Measurements from ENCODE around the gene FAM193B.
A peak's percentile ranks its signal among the peaks of the same experiment; 100 is the strongest.
"Not testable (repeated sequence)": the region's sequence is repeated elsewhere in the genome, so short reads cannot be mapped to it uniquely, and the experiment has no call there.

Gene FAM193B

DNA sequence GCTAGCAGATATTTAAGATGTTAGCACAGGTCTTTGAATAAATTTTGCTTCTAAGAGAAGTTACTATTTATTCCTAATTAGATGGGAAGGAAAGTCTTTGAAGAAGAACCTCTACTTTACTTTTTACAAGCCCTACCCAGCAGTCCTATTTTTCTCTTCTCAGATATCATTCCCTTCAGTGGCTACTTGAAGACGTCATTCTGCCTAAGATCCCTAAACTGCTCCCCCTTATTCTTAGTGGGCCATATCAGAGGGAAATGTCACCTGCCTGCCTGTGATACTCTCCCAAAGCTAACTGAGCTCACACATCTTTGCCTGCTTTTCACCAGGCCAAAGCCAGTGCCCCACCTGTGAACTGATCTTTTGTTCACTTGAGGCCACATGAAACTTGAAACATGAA lies 21.1 kb upstream of the FAM193B start:
- DNase-seq, result no peak

DNA sequence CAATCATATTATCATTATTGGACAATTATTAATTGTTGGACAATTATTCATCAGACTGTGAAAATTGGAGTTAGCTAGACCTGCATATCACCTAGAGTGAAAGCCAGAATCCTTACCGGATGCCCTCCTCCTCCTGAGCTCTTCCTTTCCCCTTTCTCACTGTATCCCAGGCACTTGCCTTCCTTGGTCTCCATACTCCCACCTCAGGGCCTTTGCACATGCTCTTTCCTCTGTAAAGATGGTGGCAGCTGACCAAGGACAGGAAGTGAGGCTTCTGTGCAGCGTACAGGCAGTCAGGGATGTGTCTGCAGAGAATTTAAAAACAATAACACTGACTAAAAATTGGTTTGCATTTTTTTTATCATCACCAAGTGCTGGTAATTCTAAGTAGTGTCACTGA lies 15.5 kb upstream of the FAM193B start:
- no peak for DNase-seq

DNA sequence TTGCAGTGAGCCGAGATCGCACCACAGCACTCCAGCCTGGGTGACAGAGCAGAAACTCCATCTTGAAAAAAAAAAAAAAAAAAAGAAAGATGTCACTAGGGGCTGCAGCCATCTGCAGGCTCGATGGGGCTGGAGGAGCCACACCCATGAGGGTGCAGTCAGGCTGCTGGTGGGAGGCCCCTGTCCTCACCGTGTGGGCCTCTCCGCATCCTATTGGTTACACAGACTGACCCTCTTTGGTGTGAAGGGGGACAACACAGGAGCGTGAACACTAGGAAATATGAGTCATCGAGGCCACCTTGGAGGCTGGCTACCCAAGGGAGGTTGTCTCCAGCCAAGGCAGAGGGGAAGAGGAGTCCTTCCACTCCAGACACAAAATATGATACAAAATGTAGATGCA lies 14.0 kb upstream of the FAM193B start:
- no peak for DNase-seq

DNA sequence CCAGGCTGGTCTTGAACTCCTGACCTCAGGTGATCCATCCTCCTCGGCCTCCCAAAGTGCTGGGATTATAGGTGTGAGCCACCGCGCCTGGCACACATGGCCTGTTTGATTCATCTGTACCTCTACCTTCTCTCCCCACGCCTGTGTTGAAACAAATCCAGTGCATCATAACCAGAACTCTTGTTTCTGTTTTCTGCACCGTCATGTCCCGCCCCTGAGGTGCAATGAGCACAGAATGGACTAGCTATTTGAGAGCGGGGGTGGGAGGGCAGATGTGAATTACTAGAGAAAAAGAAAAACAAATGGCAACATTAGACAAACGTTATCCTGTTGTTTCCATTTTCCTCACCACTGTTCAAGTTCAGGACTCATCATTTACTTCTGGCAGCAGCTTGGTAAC lies 10.7 kb upstream of the FAM193B start:
- no peak for DNase-seq

DNA sequence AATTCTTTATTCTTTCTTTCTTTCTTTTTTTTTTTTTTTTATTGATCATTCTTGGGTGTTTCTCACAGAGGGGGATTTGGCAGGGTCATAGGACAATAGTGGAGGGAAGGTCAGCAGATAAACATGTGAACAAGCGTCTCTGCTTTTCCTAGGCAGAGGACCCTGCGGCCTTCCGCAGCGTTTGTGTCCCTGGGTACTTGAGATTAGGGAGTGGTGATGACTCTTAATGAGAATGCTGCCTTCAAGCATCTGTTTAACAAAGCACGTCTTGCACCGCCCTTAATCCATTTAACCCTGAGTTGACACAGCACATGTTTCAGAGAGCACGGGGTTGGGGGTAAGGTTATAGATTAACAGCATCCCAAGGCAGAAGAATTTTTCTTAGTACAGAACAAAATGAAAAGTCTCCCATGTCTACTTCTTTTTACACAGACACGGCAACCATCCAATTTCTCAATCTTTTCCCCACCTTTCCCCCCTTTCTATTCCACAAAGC lies 5.1 kb upstream of the FAM193B start:
- not testable (repeated sequence) for DNase-seq

DNA sequence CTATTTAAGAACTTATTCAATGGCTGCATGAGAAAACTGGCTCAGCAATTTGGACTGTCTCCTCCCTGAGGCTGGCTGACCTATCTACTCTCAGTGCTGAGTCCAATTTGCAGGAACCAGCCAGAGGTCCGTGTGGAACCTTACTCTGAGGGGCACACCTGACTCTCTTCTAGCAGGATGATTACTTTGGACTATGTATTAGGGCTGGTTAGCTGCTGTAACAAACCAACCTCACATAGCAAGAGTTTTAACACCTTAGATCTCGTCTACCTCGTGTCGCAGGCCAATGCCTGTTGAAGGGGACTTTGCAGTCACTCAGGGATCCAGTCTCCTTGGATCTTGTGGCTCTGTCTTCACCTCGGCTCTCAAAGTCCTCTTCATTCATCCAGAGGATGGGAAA lies 3.4 kb upstream of the FAM193B start:
- no peak for DNase-seq

DNA sequence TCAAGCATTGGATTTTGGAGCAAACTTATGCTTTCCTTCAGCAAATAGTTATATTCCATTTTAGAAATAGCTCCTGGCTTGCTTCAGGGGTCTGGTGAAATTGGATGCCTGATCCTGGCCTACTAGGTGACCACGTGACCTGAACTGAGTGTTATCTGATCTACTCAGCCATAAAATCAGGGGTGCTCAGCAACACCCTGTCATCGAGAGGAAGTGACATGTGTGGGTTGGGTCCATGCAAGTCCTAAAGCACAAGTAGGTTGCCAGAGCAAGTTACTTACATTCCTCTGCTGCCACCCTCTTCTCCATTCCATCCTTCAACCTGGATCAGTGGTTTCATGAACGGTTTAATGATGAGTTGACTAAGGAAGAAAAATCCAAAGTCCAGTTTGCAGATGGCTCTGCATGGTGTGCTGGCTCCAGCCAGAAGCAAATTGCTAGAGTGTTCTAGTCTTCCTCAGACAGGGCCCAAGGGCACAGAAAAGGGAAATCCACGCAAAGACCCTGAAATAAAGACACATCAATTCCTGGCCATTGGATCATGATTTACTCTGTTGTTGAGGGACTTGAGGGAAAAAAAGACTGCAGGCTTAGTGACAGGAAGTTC lies 2.8 kb upstream of the FAM193B start:
- DNase-seq, result no peak

DNA sequence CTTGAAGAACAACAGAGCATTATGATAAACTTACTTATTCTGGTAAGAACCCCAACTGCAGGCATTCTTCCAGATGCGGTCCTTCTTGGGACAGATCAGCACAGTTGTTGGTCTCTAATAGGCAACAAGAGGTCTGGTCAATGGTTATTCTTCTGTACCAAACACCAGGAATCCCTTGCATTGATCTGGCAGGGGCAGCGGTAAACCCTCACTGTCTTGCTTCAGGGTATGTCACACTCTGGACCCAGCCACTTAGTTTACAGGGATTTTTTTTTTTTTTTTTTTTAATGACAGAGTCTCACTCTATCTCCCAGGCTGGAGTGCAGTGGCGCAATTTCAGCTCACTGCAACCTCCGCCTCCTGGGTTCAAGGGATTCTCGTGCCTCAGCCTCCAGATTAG lies 1.3 kb upstream of the FAM193B start:
- DNase-seq, result no peak

DNA sequence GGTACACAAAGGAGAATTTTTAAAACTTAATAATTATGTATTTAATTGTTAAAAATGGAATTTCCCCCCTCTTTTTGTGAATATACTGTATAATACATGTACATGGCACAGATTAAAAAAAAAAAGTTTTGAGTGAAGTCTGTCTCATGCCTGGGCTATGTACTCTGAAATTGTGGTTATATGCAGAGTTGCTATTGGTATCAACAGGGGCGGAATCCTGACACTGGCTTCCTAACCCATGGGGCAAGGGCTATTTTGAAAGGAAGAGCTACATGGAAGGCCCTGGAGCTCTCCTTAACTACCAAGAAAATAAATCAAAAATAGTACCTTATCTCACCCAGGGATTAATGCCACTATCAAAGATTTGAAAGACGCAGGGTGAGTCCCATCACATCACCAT lies 865 bp upstream of the FAM193B start:
- no peak for DNase-seq

DNA sequence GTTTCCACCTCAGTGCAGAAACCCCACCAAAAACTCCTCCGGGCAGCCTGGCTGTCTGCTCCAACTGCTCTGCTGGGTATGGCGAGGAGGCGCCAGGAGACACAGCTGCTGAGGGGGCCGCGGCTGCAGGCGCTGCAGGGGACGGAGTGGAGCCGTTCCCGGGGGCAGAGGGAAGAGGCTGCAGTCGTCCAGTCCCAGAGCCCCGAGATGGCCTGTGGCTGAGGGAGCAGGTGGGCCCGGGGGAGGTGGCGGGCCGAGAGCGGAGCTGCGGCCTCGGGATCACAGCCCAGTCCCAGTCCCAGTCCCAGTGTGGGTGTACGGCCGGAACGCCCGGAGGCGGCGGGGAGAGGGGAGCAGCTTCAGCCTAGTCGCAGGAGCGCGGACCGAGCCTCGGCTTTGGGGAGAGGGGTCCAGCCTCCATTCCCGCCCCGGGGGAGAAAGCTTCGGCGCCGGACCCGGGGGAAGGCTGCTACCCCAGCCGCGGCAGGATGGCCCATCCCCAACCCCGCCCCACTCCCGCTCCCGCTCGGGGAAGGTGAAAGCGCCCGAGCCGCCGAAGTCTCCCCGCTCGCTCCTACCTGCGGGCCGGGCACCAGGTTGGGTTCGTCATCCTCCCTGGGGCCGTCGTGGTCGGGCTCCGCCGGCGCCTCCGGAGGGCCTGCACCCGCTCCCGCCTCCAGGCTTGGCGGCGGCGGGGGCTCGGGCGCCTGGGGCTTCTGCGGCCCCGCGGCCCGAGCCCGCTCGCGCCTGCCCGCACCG lies 513 bp downstream of the FAM193B start:
- peak; percentile 63 for DNase-seq

DNA sequence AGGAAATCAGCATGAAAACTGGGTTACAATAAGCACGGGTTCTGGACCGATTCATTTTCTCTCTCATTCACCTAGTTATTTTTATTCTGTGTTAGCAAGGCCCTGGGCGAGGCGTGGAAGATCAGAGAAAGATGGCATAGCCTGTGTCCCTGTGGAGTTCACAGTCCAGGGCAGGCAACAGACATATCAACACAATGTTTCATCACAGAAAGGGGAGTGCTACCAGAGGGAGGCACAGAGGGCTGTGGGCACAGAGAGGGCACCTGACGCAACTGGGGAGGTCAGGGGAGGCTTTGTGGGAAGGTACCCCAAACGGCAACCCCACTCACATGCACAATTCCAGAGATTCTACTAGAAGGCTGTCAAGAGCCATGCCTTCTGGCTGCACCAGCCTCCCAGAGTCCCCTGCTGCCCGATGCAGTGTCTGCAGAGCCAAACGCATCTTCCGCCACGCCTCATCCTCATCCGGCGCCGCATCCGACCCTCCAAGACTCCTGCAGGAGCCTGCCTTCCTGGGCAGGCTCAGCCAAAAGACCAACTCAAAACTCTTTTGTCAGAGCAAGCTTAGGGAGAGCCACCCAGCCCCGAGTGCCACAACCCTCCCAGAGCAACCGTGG lies 1.4 kb downstream of the FAM193B start:
- no peak for DNase-seq

DNA sequence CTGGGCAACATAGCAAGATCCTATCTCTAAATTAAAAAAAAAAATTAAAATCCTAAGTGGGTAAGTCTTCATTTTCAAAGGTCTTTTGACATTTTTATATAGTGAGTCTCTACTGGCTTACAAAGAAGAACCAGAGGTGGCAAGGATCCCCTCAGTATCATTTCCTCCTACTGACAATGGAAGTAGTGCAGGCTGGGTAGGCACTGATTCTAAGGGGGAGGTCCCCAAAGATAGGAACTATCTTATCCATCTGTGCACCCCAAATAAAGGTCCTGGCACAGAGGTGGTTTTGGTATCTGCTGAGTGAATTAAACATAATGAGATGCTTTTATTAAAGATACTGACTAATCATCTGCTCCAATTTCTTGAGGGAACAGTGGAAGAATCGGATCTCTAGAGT lies 4.2 kb downstream of the FAM193B start:
- DNase-seq, result no peak

DNA sequence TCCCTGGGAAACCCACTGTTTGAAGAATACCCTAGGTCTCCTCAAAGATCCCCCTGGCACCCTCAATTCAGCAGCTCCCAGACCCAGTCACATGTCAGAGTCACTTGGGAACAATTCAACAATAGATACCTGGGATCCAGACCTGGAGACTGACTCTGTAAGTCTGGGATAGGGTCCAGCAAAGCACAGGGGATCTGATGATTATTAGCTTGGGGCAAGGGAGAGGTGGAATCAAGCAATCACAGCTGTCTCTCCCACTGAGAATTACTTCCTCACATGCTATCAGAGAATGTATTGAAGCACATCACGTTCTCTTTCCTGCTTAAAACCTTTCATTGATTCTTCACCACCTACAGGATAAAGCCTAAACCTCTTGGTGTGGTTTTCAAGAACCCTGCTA lies 5.9 kb downstream of the FAM193B start:
- DNase-seq, result no peak

DNA sequence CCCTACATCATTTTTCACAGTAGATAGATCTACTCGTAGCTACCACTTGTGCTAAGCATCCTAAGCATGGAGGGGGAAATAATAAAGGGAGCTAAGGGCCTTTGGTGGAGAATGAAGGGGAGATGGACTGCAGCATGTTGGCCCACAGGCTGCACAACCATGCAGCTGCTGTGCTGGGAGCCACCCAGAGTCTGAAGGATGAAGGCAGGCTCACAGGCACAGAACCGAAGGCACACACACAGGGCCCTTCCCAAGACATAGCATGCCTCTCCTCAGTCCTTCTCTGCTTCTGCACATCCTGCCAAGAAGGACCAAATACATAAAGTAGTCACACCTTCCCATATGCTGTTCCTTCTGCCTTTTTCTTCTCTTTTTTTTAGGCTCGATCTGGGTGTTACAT lies 6.6 kb downstream of the FAM193B start:
- no peak for DNase-seq

DNA sequence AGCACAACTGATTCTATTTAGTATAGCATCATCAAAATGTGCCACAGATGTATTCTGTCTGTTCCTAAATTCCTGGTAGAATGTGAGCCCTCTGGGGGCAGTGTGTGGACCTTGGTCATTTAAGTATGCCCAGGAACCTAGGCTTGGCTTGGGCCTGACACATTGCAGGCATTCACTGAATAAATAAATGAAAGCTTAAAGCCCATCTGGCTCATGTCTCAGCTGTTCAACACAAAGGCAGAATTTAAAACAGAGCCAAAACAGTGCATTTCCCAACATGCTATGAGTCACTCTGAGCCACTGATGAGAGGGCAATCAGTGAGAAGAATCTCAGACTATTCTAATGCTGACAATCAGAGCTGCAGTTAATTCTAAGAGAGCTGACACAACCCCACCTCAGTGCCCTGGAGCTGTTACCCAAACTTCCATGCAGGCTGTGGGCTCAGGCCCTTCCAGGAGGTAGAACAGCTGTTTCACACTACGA lies 8.1 kb downstream of the FAM193B start:
- DNase-seq, result peak; percentile 92

DNA sequence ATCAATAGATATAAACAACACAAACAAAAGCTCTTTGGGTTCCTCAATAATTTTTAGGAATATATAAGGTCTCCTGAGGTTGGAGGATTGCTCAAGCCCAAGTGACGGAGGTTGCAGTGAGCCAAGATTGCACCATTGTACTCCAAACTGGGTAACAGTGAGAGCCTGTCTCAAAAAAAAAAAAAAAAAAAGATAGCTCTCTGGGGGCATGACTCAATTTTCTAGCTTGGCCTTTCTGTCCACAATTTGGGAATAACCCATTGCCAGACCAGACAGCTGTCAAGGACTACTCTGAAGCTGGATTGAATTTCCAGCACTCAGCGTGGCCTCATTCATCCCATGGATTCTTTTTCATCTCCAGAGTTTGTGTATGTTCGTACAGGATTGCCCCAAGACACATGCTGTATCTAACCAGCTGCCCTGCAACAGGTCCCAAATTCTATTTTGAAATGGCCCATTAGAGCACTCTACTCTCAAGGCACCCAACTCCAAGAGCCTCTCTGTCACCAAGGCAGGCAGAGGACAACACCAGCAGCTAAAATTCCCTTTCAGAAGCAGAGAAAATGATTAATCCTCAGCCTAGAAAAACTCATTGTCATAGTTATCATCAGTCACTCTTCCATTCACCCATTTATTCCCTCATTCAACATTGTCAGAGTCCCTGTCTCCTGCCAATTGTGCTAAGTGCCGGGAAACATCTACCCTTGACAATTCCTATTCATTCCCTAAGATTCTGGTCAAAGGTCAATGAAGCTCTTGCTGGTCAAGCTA lies 8.7 kb downstream of the FAM193B start:
- DNase-seq, result no peak

DNA sequence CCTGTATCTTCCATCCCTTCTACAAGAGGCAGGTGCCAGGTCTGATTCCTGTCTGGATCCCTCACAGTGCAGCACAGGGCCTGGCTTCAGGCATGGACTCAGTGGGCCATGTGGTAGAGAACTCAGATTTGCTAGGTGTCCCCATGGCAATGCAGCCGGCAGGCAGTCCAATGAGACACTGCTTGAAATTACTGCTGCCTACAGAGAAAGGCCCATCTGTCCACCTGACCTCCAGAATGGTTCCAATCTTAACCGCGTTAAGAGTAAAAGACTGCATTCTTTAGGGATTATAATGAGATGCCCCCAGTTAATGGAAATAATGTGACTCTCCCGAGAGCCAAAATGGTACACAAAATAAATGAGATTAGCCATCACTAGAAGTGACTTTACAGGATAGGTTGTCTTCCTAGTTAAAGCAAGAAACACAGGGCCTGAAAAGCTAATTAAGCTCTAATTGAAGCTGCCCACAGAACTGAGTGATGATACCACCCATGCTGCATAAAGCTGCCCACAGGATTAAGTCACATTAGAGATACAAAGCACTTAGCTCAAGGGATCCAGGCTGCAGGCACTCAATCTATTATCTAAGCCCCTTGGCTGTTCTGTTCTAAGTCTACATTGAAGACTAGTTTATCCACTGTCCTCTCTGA lies 11.4 kb downstream of the FAM193B start:
- DNase-seq, result no peak

DNA sequence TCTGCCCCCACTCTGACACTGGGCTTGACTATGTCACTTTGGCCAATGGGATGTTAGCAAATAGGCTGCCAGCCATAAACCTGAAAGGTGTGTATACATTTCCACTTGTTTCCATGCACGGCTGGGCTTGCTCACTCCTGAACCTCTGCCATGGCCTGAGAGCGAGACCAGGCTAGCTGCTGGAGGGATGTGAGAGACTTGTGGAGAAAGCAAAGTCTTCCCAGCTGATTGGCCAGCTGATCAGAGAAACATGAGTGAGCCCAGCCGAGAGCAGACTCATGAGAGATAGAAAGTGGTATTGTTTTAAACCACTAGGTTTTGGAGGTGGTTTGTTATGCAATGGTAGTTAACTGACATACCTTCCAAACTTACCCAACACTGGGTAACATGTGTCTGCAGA lies 13.9 kb downstream of the FAM193B start:
- no peak for DNase-seq

DNA sequence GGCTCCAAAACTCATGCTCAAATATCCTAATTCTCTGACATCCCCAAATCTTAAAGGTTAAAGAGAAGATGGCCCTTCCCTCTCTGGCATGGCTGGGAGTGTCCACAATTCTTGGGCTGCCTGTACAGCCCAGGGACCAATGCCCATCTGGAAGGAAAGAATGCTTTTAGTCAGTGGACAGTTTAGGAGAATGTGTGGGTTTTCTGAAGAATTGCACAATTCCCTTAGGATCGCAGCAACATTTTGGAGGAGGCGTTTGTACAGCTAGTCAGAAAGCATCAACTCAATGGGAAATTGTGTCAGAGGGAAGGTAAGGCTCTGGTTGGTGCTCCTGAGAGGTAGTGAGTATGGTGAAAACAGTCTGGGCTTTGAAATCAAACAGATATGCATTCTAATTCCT lies 15.0 kb downstream of the FAM193B start:
- DNase-seq, result no peak

DNA sequence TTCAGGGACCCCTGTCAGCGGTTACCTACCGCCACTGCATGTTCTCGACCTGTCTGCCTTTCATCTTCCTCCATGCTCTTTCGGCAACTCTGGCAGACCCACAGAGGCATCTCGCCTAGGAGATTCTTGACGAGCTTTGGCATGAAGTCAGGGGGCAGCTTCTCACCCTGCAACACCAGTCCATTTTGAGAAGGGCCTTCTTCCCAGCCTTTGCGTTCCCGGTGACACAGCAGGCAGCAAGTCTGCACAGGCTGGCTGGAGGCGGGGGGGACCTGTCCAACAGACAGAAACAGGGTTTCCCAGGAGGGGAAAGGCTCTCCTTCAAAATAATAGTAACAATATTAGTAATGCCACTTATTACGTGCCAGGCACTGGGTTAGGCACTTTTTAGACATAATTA lies 15.5 kb downstream of the FAM193B start:
- DNase-seq, result no peak

DNA sequence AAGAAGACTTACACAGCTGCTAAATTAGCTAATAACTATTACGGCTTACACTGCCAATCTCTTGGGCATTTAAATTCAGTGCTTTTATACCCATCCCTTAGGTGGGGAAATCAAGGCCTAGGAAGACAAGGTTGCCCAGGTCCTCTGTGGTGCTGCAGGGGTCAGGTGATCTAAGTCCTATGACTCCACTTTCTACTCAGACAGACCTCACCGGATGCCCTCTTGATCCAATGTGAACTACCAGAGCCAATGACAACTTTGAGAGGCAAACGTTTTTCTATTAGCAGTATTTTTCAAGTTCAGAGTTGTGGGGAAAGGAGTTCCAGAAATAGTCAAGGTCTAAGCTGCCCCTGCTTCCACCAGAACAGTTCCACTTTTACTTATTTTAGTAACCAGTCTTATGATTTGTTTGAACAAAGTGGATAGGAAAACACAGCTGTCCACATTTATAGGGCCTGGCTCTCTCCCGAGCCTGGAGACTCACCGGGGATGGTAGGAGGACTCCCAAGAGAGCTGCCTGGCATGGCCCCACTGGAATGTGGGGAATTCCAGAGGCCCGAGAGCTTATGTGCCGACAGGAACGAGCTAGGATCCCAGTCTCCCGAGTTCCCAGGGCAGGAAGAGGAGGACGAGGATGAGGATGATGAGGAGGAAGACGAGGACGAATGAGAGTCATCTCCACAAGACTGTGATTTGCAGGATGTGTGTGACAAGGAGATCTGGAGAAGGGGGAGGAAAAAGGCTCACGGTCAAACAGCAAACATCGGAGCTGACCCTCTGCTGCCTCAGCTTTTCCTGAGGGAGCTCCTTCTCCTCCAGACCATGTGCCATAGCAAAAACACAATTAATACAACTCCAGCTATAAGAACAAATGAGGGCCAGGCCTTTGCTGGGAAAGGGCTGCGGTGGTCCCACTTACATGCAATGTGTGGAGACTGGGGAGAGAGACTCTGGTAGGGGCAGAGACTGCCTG lies 16.7 kb downstream of the FAM193B start:
- DNase-seq, result peak; percentile 75

DNA sequence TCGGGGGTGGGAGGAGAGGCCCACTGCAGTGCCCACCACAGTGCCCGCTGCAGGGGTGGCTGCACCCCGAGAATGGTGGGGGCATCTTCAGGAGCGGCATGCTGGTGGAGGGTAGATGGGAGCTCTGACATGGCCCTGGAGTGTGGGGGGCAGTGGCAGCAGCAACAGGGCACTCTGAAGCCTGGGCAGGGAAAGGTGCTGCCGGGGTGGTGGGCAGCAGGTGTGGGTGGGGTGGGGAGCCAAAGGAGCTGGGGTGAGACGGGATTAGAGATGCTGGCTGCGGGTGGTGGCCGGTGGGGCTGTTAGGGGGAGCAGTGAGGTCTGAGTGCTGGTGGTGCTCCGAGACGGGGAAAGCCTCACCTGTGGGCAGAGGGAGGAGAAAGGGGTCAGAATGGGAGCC lies 18.0 kb downstream of the FAM193B start:
- no peak for DNase-seq
